Cardiac septum (tissue), 1 donor: ENCODE results near the gene BRD2. TPM values are rescaled to one million over a fixed set of nuclear protein-coding genes. Genes with fewer than 3 reads are reported as not detected.
"Not testable (repeated sequence)": the region's sequence is repeated elsewhere in the genome, so short reads cannot be mapped to it uniquely, and the experiment has no call there.

ENCODE experiments used
- DNase-seq: peaks from one replicate; pipeline ENCODE4 v3.0.0-alpha.2; 2020; ENCODE audit warnings: low spot score
- intact Hi-C: fragments of 100-400 bp; cut with DNase I; formaldehyde crosslinking; loops from one replicate; pipeline ENCODE4 v1.14.0; 2022
- long read RNA-seq: library from polyadenylated mRNA; unstranded; transcript quantifications from one replicate; pipeline ENCODE4 v2.0.0, GENCODE V29; 2021
- total RNA-seq: library from RNA; stranded (reverse); fragmentation: NEBNext Ultra II Directional; extraction: Animal tissue kit (Norgen Biotek cat#: 25700); gene quantifications from one replicate; pipeline ENCODE4 v1.2.1, GENCODE V29; 2021
- donor health status: DM: no; HTN: no; CAD: no.

BRD2 gene
- 88.7 TPM for total RNA-seq
- long read RNA-seq, transcript BRD2-219 (9 exons, 2,338 nt), result major isoform, 18 of 54 reads
- long read RNA-seq, partial matches to known transcripts, result 21 of 54 reads
- long read RNA-seq, other reads (novel, unspliced or antisense), result 11 of 54 reads

DNA sequence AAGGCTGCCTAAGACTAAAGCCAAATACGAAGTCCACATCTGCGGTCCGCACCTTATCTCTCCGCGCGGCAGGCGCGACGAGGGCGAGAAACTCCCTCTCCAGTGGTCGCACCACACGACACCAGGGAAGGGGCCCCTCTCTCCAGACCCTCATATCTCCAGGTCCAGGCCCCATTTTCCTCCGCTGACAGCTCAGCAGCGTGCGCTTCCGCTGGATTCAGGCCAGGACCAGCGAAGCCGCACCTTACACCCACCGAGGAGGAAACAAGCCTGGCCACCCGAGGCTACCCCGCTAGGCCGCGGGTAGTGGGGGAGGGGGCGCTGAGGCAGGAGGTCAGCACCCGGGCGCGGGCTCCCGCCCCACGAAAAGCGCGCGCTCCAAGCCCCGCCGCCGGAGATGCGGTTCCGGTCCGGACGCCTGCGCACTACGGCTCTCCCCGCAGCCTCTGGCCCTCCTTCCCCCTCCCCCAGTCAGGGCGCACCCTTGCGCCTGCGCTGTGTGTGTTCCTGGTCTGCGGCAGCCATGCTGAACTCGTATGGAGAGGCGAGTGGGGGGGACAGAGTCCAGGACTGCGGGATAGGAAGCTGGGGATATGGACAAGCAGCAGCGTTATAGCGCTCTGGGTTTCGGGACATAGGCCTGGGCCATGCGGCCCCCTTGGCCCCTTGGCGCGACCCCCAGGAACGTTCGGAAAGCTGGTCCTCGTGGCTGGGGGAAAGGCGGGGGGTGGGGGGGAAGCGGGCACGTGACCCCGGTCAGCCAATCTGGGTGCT lies at the start of gene BRD2:
TSS of gene BRD2 (plus strand) at position 502 of the 774 bp plus-strand sequence. CDS start 4,305 bp downstream, outside the sequence.
- peak; percentile 99 for DNase-seq
- intact Hi-C loops, result loop anchor here (2.0 to 5.0 kb wide), 2 partner anchors 81 to 115 kb away; partner anchors contain the start of gene TAP1

- DNase-seq, result no peak
- intact Hi-C loops, result no loop called here
These were observed 47.7 kb upstream of the BRD2 start for GRCh38 chr6:32920715-32921114.

DNA sequence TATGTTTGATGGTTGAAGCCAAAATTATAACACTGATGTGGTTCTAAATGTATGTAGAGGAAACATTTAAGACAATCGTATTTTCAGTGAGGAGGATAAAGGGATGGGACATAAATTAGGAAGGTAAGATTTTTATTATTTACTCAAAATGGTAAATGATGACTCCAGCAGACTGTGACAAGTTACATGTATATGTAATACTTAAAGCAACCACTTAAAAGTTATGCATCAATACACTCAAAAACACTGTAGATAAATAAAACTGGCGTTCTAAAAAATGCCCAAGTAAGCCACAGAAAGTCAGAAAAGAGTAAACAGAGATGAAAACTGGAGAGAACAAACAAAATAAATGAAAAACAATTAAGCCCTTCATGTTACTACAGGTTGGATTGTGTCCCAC lies 46.3 kb upstream of the BRD2 start:
- DNase-seq, result no peak
- intact Hi-C loops, result no loop called here

DNA sequence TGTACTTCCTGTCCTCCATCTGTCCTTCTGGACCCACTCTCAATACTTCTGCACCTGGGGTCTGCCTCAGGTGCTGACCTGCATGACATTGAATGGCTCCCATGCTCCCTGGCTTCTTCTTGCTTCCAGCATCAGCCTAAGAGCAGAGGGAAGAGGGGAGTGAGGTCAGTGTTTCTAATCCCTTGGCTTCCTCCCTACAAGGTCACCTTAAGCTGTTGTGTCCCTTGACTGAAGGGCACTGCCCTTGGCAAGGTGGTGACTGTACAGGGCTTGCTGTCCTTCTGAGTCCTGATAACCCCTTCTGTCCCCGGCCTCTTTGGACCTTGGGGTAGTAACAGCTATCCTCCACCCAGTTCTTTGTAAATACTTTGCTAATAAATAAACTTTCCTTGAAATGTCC lies 37.2 kb upstream of the BRD2 start:
- intact Hi-C loops, result loop anchor here (5.0 kb wide), 1 partner anchor 44 kb away; no protein-coding TSS in a partner anchor
- DNase-seq, result no peak

GRCh38 chr6:32932132-32932868 lies 36.1 kb upstream of the BRD2 start:
- intact Hi-C loops, result loop anchor here (5.0 kb wide), 1 partner anchor 45 kb away; no protein-coding TSS in a partner anchor
- no peak for DNase-seq

DNA sequence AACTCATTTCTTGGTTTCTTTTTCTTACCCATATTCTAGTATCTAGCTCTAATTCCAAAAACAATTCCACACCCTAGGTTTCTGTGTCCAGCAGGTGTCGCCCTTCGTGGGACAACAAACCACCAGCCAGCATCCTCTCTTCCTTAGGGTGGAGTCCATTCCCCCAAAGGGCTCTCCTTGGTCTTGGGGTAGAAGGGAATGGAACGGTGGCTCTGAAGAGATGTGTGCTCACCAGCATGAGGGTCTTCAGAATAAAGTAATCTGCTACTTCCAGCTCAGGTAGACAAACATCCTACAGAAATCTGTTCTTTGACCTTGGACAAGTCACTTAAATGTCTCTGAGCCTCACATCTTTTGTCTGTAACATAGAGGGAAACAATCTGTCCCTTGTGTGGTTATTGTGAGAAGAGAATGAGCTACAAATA lies 34.7 kb upstream of the BRD2 start:
- peak; percentile 88 for DNase-seq
- intact Hi-C loops, result loop anchor here (1.0 to 5.0 kb wide), 2 partner anchors 46 to 51 kb away; no protein-coding TSS in a partner anchor

GRCh38 chr6:32935551-32936238 lies 32.7 kb upstream of the BRD2 start:
- intact Hi-C loops, result no loop called here
- no peak for DNase-seq

DNA sequence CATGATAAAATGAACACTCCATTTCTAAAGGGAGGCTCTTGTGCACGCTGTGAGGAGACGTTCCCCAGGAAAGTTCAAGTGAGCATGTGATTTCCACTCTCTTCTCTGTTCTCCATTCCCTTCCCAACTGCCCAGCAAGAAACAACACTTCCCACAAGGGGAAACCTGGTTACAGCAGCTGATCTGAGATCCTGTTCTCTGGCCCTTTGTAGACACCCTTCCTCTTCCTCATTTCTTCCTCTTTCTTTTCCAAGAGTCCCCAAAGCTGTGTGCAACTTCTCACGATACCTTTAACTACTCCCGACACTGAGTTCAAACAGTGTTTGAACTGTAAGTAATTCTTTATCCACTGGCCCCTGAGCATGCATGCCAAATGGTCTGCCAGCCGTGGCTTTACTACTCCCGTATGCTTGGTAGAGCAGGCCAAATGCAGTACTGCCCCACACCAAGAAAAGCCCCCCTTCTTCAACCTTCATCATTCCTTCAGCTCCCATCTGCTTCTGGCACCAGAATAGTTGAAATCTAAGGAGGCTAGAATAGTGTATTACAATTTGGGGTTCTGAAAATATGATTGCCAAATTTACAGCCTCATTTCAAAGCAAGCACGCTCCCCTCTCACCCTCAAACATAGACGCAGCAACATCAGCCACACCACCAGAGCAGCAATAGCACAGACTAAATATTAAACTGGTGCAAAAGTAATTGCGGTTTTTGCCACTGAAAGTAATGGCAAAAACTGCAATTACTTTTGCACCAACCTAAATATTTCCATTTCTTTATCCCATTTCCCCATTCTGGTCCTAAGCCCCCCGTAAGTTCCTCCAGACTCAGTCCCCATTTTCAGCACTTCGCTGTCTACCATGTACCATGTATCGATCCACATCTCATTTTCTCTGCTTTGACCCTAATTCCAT lies 31.9 kb upstream of the BRD2 start:
- intact Hi-C loops, result no loop called here
- DNase-seq, result no peak

DNA sequence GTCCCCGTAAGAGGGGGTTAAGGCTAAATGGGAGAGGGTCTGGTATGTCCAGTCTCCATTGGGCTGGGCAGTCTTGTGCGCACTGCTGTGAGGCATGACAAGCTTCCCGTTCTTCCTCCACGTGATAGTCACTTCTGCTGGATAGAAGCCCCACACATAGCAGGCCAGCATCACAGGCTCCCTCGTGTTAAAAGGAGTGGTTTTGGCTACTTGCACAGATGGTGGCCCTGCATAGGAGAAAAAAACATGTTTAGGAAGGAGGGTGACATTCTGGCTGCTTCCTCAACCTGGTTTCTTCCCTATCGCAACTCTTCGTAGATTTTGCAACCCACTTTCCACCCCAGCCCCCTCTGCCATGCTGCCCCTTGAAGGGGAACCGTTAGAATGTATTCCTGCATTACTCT lies 31.2 kb upstream of the BRD2 start:
- DNase-seq, result no peak
- intact Hi-C loops, result no loop called here

DNA sequence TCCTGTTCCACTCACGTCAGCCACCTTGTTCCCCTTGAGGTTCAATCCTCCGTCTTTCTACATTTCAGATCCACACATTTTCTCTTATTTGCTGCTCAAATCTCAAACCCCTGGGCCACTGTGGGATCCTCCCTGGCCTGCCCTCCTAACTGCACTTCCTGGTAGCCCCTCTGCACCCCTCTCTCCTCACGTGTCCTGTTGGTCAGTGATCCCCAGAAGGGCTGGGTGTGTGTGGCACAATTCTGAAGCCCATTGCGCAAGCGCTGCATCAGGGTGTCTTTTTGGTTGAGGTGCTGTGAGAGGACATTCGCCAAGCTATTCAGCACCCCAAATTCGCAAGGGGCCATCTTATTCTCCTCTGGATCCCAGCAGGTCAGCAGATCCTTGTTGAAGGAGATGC lies 29.9 kb upstream of the BRD2 start:
- no peak for DNase-seq

DNA sequence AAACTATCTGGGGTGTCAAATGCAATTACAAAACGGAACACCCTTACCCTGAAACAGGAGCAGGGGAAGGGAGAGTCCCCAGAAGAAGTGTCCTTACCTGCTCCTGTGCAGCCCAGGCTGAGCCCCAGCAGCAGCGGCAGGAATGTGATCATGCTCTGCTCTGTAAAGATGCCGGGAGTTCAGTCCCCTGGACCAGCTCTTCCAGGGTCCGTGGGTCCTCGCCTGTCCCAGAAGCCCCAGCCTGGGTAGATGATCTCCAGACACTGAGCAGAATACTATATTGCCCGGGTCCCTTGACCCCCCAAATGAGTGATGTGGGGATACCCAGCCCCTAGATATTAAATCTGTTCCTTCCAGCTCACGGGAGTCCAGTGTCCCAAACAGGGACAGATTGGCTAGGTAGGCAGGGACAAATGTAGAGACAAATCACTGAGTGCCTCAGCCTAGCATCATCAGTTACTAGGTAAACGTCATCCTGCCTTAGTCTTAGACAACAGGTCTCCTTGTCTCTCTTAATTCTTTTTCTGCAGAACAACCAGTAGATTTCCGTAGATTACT lies 27.7 kb upstream of the BRD2 start, which contains the start of gene HLA-DMB:
TSS of gene HLA-DMB (minus strand) at position 373 of the 558 bp plus-strand sequence. CDS start at position 152, 221 bp downstream.
- intact Hi-C loops, result no loop called here
- no peak for DNase-seq

More for the DNA sequence above, 29.9 kb upstream of the BRD2 start:
- intact Hi-C loops, result no loop called here

GRCh38 chr6:32941214-32941768 lies 27.1 kb upstream of the BRD2 start:
- DNase-seq, result no peak
- intact Hi-C loops, result no loop called here

DNA sequence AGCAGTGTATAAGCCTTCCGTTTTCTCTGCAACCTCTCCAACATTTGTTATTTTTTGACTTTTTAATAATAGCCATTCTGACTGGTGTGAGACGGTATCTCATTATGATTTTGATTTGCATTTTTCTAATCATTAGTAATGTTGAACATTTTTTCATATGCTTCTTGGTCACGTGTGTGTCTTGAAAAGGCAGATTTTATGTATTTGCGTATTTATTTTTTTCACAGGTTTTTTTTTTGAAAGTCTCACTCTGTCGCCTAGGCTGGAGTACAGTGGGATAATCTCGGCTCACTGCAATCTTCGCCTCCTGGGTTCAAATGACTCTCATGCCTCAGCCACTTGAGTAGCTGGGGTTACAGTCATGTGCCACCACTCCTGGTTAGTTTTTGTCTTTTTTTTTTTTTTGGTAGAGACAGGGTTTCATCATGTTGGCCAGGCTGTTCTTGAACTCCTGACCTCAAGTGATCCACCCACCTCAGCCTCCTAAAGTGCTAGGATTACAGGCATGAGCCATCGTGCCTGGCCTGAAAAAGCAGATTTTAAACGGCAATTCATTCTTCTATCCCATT lies 25.8 kb upstream of the BRD2 start:
- DNase-seq, intact Hi-C loops: not testable (repeated sequence)

DNA sequence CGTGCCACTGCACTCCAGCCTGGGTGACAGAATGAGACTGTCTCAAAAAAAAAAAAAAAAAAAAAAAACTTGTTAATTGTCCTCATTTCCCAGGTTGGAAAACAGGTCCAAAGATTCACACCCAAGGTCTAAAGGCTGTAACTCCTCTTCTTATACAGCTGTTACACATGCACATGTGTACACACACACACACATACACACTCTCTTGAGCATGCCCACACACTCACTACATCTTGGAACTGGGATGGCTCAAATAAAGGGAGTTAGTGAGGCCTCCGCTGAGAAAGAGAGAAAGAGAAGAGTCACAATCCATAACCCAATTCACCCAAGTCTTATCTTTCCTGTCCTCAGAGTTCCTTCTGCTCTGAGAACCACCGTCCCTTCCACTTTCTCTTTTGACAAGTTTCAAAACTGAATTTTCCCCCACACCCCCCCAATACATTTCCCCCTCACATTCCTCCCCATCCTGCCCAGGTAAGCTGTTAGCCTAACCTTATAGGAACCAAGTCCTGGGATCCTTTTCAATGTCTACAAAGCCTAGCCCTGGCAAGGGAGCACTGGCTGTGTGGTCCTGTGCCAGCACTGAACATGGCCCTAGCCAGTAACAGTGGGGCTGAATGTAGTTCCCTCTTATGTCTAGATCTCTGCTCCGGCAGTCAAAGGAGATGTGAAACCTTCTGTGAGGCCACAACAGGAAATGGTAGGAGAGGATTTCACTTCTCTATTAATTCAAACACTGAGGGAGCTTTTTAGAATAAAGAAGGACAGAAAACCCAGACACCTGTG lies 24.3 kb upstream of the BRD2 start:
- intact Hi-C loops, result no loop called here

GRCh38 chr6:32945108-32945760 lies 23.2 kb upstream of the BRD2 start:
- no peak for DNase-seq
- intact Hi-C loops, result no loop called here

More for the DNA sequence above, 24.3 kb upstream of the BRD2 start:
- DNase-seq, result no peak

DNA sequence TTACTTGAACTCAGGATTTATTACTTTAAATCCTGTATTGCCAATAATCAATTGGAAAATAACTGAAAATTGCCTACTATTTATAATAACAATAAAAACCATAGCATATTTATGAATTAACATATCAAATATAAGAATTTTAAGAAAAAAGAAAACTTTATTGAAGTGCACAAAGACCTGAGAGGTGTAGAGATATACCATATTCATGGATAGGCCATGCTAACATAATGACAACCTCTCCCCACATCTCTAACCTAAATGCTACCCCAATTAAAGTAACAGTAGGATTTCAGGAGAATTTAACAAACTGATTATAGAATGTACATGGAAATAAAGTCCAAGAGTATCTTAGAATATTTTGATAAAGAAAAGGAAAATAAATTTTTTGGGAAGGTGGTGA lies 22.4 kb upstream of the BRD2 start:
- intact Hi-C loops, result no loop called here
- DNase-seq, result no peak
